B cell (primary cell): ENCODE data around the gene SEPTIN3. TPM values are rescaled to one million over a fixed set of nuclear protein-coding genes. Genes with fewer than 3 reads are reported as not detected.

ENCODE experiments used
- ATAC-seq: fragments of 200-7000 bp; cut with Tn5 transposase; one replicate; pipeline ENCODE4 v1.10.0; 2021; ENCODE audit warnings: low read depth, mild to moderate bottlenecking, moderate number of reproducible peaks, moderate library complexity
- CTCF ChIA-PET: fragments of 350-600 bp; sonication (Branson Sonifier 250); formaldehyde crosslinking; loops from one replicate; lab custom pipeline; 2021; ENCODE audit warnings: antibody characterized with exemption, inconsistent platforms; lab: Charles Lee
- POLR2A ChIA-PET: fragments of 350-600 bp; sonication (Branson Sonifier 250); formaldehyde crosslinking; loops from one replicate; lab custom pipeline; 2021; ENCODE audit warnings: antibody characterized with exemption; lab: Charles Lee
- DNase-seq: peaks from one replicate; pipeline ENCODE4 v3.0.0; 2013
- H2AFZ ChIP-seq: 2 replicates; pipeline ENCODE4 v1.6.1; 2012; ENCODE audit warnings: mild to moderate bottlenecking, low read depth, low read length; ENCODE audit not compliant: insufficient read depth, poor library complexity, severe bottlenecking
- H3K27ac ChIP-seq, 2 donors: 1 replicate in 1 of 2; 2 replicates in 1 of 2; pipeline ENCODE4 v1.5.1; 2012 to 2013; ENCODE audit warnings: low read length in 2 of 2, mild to moderate bottlenecking in 2 of 2, moderate library complexity in 1 of 2
- H3K27me3 ChIP-seq, 4 experiments: fragments of 200-600 bp in 1 of 4; sonication (generic) in 1 of 4; replicated peaks in 1 of 4; 1 replicate in 2 of 4; 2 replicates in 2 of 4; pipeline versions ENCODE4 v1.6.1 to v1.7.0; 2013 to 2016; ENCODE audit warnings: low read length in 3 of 4, mild to moderate bottlenecking in 2 of 4, mixed read lengths in 1 of 4, moderate library complexity in 1 of 4; ENCODE audit not compliant: insufficient read depth in 4 of 4, control insufficient read depth in 3 of 4; ENCODE audit errors: control extremely low read depth in 1 of 4
- H3K36me3 ChIP-seq, 2 experiments: replicated peaks in 1 of 2; 1 replicate in 1 of 2; 2 replicates in 1 of 2; pipeline versions ENCODE4 v1.6.1 to v1.7.1; 2013; ENCODE audit warnings: low read length in 1 of 2; ENCODE audit not compliant: insufficient read depth in 2 of 2, control insufficient read depth in 1 of 2; ENCODE audit errors: control extremely low read depth in 1 of 2, extremely low read depth in 1 of 2
- H3K4me1 ChIP-seq, 2 donors: fragments of 200-600 bp in 1 of 2; sonication (generic) in 1 of 2; 1 replicate in 1 of 2; 2 replicates in 1 of 2; pipeline versions ENCODE4 v1.5.1 to v1.6.1; 2013 to 2017; ENCODE audit warnings: low read length in 2 of 2; ENCODE audit not compliant: control insufficient read depth in 2 of 2, insufficient read depth in 2 of 2
- H3K4me2 ChIP-seq: replicated peaks from 2 replicates; pipeline ENCODE3; 2012; ENCODE audit warnings: mild to moderate bottlenecking, low read depth, low read length; ENCODE audit not compliant: poor library complexity, severe bottlenecking
- H3K4me3 ChIP-seq, 5 experiments: fragments of 200-600 bp in 1 of 5; sonication (generic) in 1 of 5; 1 replicate in 3 of 5; 2 replicates in 2 of 5; pipeline versions ENCODE4 v1.5.1 to v1.7.0; 2011 to 2016; ENCODE audit warnings: low read length in 4 of 5, mild to moderate bottlenecking in 4 of 5, low read depth in 2 of 5, control low read depth in 1 of 5, moderate library complexity in 1 of 5; ENCODE audit not compliant: insufficient read depth in 1 of 5; ENCODE audit errors: control extremely low read depth in 1 of 5, extremely low read depth in 1 of 5
- H3K79me2 ChIP-seq: fragments of 200-600 bp; sonication (generic); one replicate; pipeline ENCODE4 v1.6.0; 2016; ENCODE audit warnings: low read length; ENCODE audit not compliant: control insufficient read depth, insufficient read depth
- H3K9ac ChIP-seq: fragments of 200-600 bp; sonication (generic); 2 replicates; pipeline ENCODE4 v1.6.1; 2017; ENCODE audit warnings: mild to moderate bottlenecking, low read length, moderate library complexity
- H3K9me3 ChIP-seq, 3 donors: one replicate each; pipeline versions ENCODE4 v1.6.1 to v1.7.1; 2013; ENCODE audit warnings: low read length in 2 of 3; ENCODE audit not compliant: control insufficient read depth in 2 of 3, insufficient read depth in 1 of 3; ENCODE audit errors: control extremely low read depth in 1 of 3
- H4K20me1 ChIP-seq: 2 replicates; pipeline ENCODE4 v1.6.0; 2012; ENCODE audit warnings: mild to moderate bottlenecking, low read length; ENCODE audit not compliant: insufficient read depth, control insufficient read depth, poor library complexity, severe bottlenecking
- H3K27ac Mint-ChIP-seq: one replicate; pipeline ENCODE4 v1.8.0; 2021; ENCODE audit warnings: mixed read lengths
- H3K27me3 Mint-ChIP-seq: one replicate; pipeline ENCODE4 v1.8.0; 2021; ENCODE audit warnings: mixed read lengths
- H3K4me1 Mint-ChIP-seq: one replicate; pipeline ENCODE4 v1.8.0; 2021; ENCODE audit warnings: mixed read lengths
- H3K4me3 Mint-ChIP-seq: one replicate; pipeline ENCODE4 v1.8.0; 2021; ENCODE audit warnings: mixed read lengths
- H3K9me3 Mint-ChIP-seq: one replicate; pipeline ENCODE4 v1.8.0; 2022; ENCODE audit warnings: mixed read lengths; ENCODE audit not compliant: insufficient read depth
- EZH2 ChIP-seq: IDR thresholded peaks from 2 replicates; pipeline ENCODE4 v1.6.1; 2012; ENCODE audit warnings: borderline replicate concordance, low read depth, mild to moderate bottlenecking, moderate library complexity, low read length; ENCODE audit not compliant: insufficient read depth, poor library complexity, severe bottlenecking
- WGBS: methylation state at CpG from one replicate; pipeline ENCODE4 v1.1.5; 2013; ENCODE audit warnings: missing lambda C conversion rate; ENCODE audit not compliant: insufficient coverage; 5-methylcytosine and 5-hydroxymethylcytosine counted together
- intact Hi-C: fragments of 100-400 bp; cut with micrococcal nuclease; formaldehyde crosslinking; loops from one replicate; pipeline ENCODE4 v1.10.0; 2022
- polyA plus RNA-seq: library from polyadenylated mRNA; depleted of rRNA; stranded (reverse); fragments of >200 nt; gene quantifications from 2 replicates; pipeline ENCODE4 v1.2.3, GENCODE V29; 2012
- total RNA-seq, 2 donors: library from RNA; stranded (reverse); fragments of 120-200 nt in 1 of 2; gene quantifications; 1 replicate in 1 of 2; 2 replicates in 1 of 2; pipeline versions ENCODE4 v1.2.3 to v1.2.4, GENCODE V29; 2013 to 2022
- TF ChIP-seq, protein P1 (sequence below): fragments of 200-600 bp; IDR thresholded peaks from one replicate; pipeline ENCODE4 v1.8.0; 2022; ENCODE audit warnings: antibody characterized with exemption, mild to moderate bottlenecking

SEPTIN3 gene
- total and polyA plus RNA-seq, 2 donors (not counting 1 experiment from before 2014, with no cell fraction given): 0.06 to 0.39 TPM

DNA sequence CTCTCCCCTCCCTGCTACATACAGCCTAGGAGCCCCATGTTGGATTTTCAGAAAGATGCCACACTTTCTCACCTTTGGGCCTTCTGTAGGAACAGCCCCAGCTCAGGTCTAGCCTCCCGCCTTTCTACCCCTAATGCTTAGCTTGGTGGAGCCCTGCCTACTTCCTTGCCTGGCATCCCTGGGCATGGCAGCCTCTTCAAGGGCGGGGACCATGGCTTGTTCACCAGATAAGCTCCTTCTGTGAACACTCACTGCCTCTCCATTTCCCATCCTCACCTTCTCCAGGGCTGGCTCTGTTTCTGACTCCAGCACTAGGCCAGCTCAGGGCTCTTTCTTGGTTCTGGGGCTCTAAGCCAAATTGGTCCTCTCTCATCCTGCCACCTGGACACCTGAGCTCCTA is 1.4 kb downstream of the SEPTIN3 start:
- H3K9me3 ChIP-seq: no peaks in the 10 kb centered on the region
- intact Hi-C loops: no loop called here
- H3K79me2 ChIP-seq: no peaks in the 10 kb centered on the region
- peaks cover 6% of the 10 kb centered on the region for H3K4me1 Mint-ChIP-seq
- H2AFZ ChIP-seq: no peak overlapping the region
- H3K4me2 ChIP-seq: no peak overlapping the region
- ATAC-seq (no peak), DNase-seq (no peak)
- H3K4me3 Mint-ChIP-seq: no peak overlapping the region
- ChIA-PET POLR2A (interaction anchor here (0.5 kb wide), 1 partner anchor 203 kb away, joined by 5 read pairs; no protein-coding TSS in a partner anchor), CTCF (interaction anchor here (0.5 to 1.8 kb wide), 5 partner anchors 67 to 474 kb away, joined by 3 to 6 read pairs (median 3); partner anchors contain the start of gene NDUFA6)
- no peak overlapping the region for H3K27ac Mint-ChIP-seq
- H3K4me3 ChIP-seq: no peak overlapping the region
- no peaks in the 10 kb centered on the region for H3K9me3 Mint-ChIP-seq
- no peaks in the 10 kb centered on the region for H3K36me3 ChIP-seq
- WGBS: 81% methylated on average over 2 of the region's 2 CpGs
- H3K9ac ChIP-seq: no peak overlapping the region
- H4K20me1 ChIP-seq: no peaks in the 10 kb centered on the region
- H3K27me3 Mint-ChIP-seq: peaks cover 28% of the 10 kb centered on the region
- no peak for TF ChIP-seq EZH2
- H3K4me1 ChIP-seq: no peaks in the 10 kb centered on the region
- peaks cover 0 to 36% (median 15%) of the 10 kb centered on the region in 4 experiments for H3K27me3 ChIP-seq
- no peak overlapping the region for H3K27ac ChIP-seq

DNA sequence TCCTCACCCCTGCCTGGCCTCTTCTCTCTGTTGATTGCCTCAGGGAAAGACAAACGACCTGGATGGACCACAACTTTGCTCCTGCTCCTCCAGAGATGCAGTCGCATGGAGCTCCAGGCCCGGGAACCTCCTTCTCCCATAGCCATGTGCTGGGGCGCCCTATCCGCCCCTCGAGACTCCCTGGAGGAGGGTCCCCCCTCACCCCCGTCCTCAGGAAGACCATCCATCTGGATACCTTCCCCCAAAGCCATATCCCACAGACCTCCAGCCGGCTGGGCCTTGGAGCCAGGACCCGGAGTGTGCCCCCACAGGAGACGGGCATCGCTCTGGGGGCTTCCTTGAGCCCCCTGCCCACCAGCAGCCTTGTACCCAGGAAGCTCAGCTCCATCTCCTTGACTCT is 2.2 kb downstream of the SEPTIN3 start:
- H3K9me3 Mint-ChIP-seq: no peaks in the 10 kb centered on the region
- CTCF ChIA-PET: interaction anchor here (1.0 to 1.8 kb wide), 4 partner anchors 109 to 473 kb away, joined by 3 to 6 read pairs (median 3); partner anchors contain the start of gene NDUFA6
- POLR2A ChIA-PET: interaction anchor here (0.5 kb wide), 1 partner anchor 202 kb away, joined by 5 read pairs; no protein-coding TSS in a partner anchor

More for the DNA sequence above, 2.2 kb downstream of the SEPTIN3 start:
- Histone ChIP-seq H3K9me3 (no peaks in the 10 kb centered on the region), H3K79me2 (no peaks in the 10 kb centered on the region), H3K4me3 (no peak overlapping the region), H3K27ac (no peak overlapping the region), H4K20me1 (no peaks in the 10 kb centered on the region), H2AFZ (no peak overlapping the region), H3K4me2 (no peak overlapping the region), H3K9ac (no peak overlapping the region), H3K4me1 (peaks cover 6% of the 10 kb centered on the region in 2 donors), H3K36me3 (no peaks in the 10 kb centered on the region), H3K27me3 (peaks cover 0 to 45% (median 21%) of the 10 kb centered on the region in 4 experiments)
- peaks cover 35% of the 10 kb centered on the region for H3K27me3 Mint-ChIP-seq
- peaks cover 13% of the 10 kb centered on the region for H3K4me1 Mint-ChIP-seq
- no peak overlapping the region for H3K4me3 Mint-ChIP-seq
- DNase-seq (no peak), ATAC-seq (no peak)
- H3K27ac Mint-ChIP-seq: no peak overlapping the region
- TF ChIP-seq, protein P1, sequence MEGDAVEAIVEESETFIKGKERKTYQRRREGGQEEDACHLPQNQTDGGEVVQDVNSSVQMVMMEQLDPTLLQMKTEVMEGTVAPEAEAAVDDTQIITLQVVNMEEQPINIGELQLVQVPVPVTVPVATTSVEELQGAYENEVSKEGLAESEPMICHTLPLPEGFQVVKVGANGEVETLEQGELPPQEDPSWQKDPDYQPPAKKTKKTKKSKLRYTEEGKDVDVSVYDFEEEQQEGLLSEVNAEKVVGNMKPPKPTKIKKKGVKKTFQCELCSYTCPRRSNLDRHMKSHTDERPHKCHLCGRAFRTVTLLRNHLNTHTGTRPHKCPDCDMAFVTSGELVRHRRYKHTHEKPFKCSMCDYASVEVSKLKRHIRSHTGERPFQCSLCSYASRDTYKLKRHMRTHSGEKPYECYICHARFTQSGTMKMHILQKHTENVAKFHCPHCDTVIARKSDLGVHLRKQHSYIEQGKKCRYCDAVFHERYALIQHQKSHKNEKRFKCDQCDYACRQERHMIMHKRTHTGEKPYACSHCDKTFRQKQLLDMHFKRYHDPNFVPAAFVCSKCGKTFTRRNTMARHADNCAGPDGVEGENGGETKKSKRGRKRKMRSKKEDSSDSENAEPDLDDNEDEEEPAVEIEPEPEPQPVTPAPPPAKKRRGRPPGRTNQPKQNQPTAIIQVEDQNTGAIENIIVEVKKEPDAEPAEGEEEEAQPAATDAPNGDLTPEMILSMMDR: no peak
- no peak for TF ChIP-seq EZH2
- 81% methylated on average over 11 of the region's 11 CpGs for WGBS
- intact Hi-C loops: no loop called here
